Measurements from ENCODE around the gene RGS16.

Gene RGS16

DNA sequence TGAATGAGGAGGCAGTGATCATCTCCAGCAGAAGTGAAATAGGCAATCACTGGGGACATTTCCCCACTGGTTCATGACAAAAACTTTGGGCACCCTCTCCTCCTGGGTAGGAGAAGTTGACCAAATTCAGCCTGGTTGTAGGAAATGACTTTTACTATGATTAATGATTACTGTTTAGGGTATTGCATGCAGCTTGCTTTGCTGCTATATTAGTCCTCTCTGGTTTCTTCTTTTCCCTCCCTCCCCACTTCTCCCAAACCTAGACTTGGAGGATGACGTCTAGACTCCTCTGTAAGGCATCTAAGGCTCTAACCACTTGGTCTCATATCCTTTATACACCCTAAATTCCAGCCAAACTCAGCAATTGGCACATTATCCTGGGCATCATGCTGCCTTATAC is 3.4 kb upstream of the RGS16 start:
- DNase-seq: no peak

GRCh38 chr1:182603646-182604174 is 479 bp downstream of the RGS16 start:
- no peak for DNase-seq

- DNase-seq: no peak
Measured at GRCh38 chr1:182602935-182603645, 1.1 kb downstream of the RGS16 start.

DNA sequence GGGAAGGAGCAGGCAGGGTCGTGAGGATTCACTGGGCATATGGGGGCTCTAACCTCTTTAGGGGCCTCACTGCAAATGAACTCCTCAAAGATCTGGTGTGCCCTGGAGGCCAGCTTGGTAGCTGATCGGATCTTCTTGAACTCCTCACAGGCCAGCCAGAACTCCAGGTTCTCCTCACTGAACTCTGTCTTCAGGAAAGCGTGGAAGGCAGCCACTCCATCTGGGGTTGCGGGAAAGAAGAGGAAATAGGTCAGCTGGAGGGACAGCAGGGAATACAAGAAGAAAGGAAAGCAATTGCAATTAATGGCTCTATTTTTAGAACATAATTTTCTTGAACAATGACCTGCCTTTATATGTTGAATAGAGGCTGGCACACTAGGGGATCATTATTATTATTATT is 2.3 kb downstream of the RGS16 start:
- no peak for DNase-seq

- DNase-seq: peak; percentile 69
Measured at GRCh38 chr1:182601416-182601786, 2.8 kb downstream of the RGS16 start.

- DNase-seq: no peak
Measured at GRCh38 chr1:182600745-182601415, 3.3 kb downstream of the RGS16 start.

DNA sequence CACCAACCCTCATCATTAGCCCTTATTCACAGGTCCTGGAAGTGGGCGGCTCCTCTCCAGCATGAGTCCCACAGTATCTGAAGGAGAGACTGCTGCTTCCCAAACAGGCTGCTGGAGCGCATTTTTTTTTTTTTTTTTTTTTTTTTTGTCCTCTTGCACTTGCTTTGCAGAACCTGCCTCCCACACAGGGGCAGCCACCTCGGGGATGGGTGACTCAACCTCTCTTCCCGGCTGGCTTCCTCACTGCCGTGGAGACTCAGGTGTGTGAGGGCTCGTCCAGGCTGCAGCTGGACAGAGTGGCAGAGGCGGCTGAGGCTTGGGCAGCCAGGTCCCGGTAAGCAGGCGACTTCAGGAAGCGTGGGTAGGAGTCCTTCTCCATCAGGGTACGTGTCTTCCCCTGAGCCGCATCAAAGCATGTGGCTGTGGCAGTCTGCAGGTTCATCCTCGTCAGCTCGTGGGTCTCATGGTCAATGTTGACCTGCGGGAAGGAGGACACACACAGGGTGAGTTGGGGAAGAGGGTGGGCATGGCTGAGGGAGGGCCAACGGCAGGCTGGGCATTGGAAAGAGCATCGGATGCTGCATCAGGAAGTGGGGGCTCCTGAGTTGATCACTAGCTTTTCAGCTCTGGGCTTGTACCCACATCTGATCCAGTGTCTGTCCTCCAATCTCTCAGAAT is 4.0 kb downstream of the RGS16 start:
- DNase-seq: no peak

GRCh38 chr1:182599339-182599738 is 4.8 kb downstream of the RGS16 start:
- DNase-seq: no peak

DNA sequence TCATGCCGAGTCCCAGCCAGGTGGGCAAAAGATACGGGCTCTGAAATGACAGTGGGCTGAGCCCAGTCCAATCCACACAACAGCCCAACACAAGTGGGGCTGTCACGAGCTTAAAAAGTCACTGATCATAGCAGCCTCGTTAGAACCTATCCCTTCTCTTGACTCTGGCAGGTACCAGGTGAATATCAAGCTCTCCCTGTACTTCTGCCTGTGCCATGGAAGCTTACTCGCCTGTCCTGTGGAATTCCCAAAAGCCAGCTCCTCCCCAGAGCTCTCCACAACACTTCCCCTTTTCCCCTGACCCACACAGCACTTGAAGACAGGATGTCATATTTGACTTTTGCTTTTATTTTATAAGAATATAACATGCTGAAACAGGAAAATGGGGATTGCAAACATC is 5.9 kb downstream of the RGS16 start:
- DNase-seq: no peak

DNA sequence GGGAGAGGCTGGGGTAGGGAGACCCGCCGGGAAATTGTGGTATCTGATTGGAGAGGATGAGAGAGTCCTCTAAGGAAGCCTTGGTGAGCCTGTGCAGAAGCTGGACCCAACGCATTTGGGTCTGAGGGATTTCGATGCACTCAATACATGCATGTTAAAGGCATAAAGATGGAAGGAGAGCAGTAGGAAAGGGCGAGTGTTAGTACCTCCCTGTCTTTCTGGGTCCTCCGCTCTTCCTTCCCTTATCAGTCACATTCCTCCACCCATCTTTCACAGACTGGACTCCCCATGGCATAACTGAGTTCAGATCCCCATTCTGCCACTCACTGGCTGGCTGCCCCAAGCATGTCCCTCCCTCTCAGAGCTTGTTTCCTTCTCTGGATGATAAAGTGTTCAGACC is 7.3 kb downstream of the RGS16 start:
- DNase-seq: no peak

DNA sequence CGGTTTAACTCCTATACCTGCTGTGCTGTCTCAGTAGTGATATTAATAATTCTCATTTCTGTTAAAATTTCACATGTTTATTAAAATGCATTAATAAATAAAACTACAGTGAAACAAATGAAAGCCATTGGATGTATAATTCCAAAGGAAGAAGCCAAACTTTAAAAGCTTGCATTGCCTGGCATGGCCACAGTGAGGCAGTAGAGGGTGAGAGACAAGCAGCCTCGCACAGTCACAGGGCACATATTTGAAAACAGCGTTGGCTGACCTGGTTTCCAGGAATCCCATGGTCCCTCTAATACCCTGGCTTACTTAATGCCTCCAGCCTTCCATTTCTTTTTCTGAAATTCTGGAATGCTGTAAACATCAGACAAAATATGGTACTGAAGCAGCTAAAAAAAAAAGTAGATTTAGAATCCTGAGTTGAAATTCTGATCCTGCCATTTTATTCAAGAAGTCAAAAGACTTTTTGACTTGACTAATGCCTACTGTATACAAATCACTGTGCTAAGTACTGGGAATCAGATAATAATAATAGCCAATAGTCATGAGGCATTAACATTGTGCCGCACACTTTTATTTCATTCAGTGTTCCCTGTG is 8.4 kb downstream of the RGS16 start:
- DNase-seq: peak; percentile 63

- DNase-seq: no peak
Measured at GRCh38 chr1:182589931-182590330, 14.3 kb downstream of the RGS16 start.

GRCh38 chr1:182589520-182589919 is 14.7 kb downstream of the RGS16 start:
- no peak for DNase-seq

- DNase-seq: peak; percentile 58
Measured at GRCh38 chr1:182588500-182589396, 15.4 kb downstream of the RGS16 start, which contains the start of gene RNASEL. Gene RNASEL (minus strand): TSS chr1:182589256. CDS start chr1:182586806, 2,450 bp downstream.

DNA sequence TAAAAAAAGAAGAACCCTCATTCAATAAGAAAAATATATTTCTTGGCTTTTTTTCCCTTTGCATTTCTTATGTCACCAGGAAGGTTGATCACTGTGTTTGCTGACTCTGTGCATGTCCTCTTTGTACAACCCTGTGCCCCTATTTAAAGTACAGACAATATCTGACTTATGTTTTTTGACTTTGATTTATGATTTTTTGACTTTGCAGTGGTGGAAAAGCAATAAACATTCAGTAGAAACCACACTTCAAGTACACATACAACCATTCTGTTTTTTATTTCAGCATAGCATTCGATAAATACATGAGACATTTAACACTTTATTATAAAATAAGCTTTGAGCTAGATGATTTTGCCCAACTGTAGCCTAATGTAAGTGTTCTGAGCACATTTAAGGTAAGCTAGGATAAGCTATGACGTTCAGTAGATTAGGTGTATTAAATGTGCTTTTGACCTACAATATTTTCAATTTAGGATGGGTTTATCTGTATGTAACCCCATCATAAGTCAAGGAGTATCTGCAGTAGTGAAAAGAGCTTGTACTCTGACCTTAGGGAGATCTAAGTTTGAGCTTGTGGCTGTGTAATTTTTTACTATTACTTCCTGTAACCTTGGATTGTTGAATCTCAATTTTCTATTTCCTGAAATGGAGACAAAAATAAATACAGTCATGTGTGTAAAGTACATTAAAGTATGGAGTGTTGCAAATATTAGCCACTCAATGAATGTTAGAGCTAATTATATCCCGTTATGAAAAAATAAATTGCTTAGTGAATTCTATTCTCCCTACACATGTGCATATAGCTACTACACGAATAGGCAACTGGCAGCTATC is 16.3 kb downstream of the RGS16 start:
- no peak for DNase-seq

GRCh38 chr1:182587093-182587492 is 17.1 kb downstream of the RGS16 start:
- DNase-seq: no peak

GRCh38 chr1:182586380-182586779 is 17.8 kb downstream of the RGS16 start:
- DNase-seq: no peak

GRCh38 chr1:182584746-182585145 is 19.4 kb downstream of the RGS16 start:
- no peak for DNase-seq

- DNase-seq: no peak
Measured at GRCh38 chr1:182580736-182581135, 23.5 kb downstream of the RGS16 start.

- DNase-seq: no peak
Measured at GRCh38 chr1:182575540-182576149, 28.5 kb downstream of the RGS16 start.

DNA sequence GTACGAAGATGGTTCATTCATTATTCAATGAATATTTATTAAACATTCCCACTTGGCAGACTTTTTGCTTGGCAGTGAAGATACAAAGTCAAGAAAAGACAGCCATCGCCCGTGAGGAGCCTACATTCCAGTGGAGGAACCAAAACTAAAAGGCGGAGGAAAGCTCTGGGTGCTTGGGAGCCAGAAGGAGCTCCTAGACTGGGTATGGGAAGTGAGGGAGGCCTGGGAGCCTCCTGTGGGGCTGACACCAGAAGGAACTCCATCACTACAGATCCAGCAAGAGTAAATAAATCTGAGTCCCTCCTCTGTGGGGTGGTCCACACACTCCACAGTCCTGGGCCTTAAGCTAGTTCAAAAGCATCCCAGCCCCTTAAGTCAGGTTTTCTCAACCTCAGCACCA is 30.0 kb downstream of the RGS16 start:
- DNase-seq: no peak

Data from activated T-cell treated with anti-CD3 and anti-CD28 coated beads for 4 hours (primary cell).